Stimulated activated CD4-positive, alpha-beta T cell treated with anti-CD3 and anti-CD28 coated beads, Interleukin-1b, Interleukin-23, amount 100 ng/mL, for 1 hour (primary cell): ENCODE measurements around the gene TRABD2B.

Experiments
- DNase-seq, 2 donors: peaks; one replicate each; pipeline ENCODE4 v3.0.0-alpha.2; 2020; ENCODE audit warnings: low read depth in 2 of 2

TRABD2B gene

GRCh38 chr1:47796626-47797025 is 200.6 kb downstream of the TRABD2B start:
- DNase-seq = no peak

GRCh38 chr1:47795102-47795501 is 202.1 kb downstream of the TRABD2B start:
- no peak for DNase-seq

- DNase-seq = no peak
Measured at GRCh38 chr1:47794530-47794929, 202.7 kb downstream of the TRABD2B start.

GRCh38 chr1:47794081-47794480 is 203.1 kb downstream of the TRABD2B start:
- DNase-seq = no peak

GRCh38 chr1:47793563-47793962 is 203.6 kb downstream of the TRABD2B start:
- no peak for DNase-seq

GRCh38 chr1:47792779-47793178 is 204.4 kb downstream of the TRABD2B start:
- DNase-seq = no peak

- no peak for DNase-seq
Measured at GRCh38 chr1:47791879-47792608, 205.1 kb downstream of the TRABD2B start.

GRCh38 chr1:47788761-47789160 is 208.4 kb downstream of the TRABD2B start:
- no peak for DNase-seq

- no peak for DNase-seq
Measured at GRCh38 chr1:47787560-47787959, 209.6 kb downstream of the TRABD2B start.

- DNase-seq = no peak
Measured at GRCh38 chr1:47786316-47786715, 210.9 kb downstream of the TRABD2B start.

GRCh38 chr1:47785561-47786271 is 211.5 kb downstream of the TRABD2B start:
- no peak for DNase-seq

- DNase-seq = no peak
Measured at GRCh38 chr1:47785118-47785517, 212.1 kb downstream of the TRABD2B start.

GRCh38 chr1:47784497-47784822 is 212.7 kb downstream of the TRABD2B start:
- no peak for DNase-seq

- no peak for DNase-seq
Measured at GRCh38 chr1:47783638-47784496, 213.3 kb downstream of the TRABD2B start.

- DNase-seq = no peak
Measured at GRCh38 chr1:47782414-47783166, 214.6 kb downstream of the TRABD2B start.

GRCh38 chr1:47781171-47781959 is 215.8 kb downstream of the TRABD2B start:
- no peak for DNase-seq

- no peak for DNase-seq
Measured at GRCh38 chr1:47780469-47780995, 216.7 kb downstream of the TRABD2B start.

GRCh38 chr1:47779613-47780012 is 217.6 kb downstream of the TRABD2B start:
- DNase-seq = no peak

- DNase-seq = no peak
Measured at GRCh38 chr1:47778280-47778679, 218.9 kb downstream of the TRABD2B start.

GRCh38 chr1:47777322-47777721 is 219.9 kb downstream of the TRABD2B start:
- no peak for DNase-seq

GRCh38 chr1:47776667-47777131 is 220.5 kb downstream of the TRABD2B start:
- no peak for DNase-seq
